Mucosa of stomach (tissue), 1 donor: ENCODE measurements around the gene CLDN7.
"Not testable (repeated sequence)": the region's sequence is repeated elsewhere in the genome, so short reads cannot be mapped to it uniquely, and the experiment has no call there.

Experiments
- H3K27me3 ChIP-seq: one replicate; pipeline ENCODE4 v1.7.0; 2013; ENCODE audit warnings: mild to moderate bottlenecking, low read length; ENCODE audit not compliant: control insufficient read depth, insufficient read depth
- H3K36me3 ChIP-seq: one replicate; pipeline ENCODE4 v1.7.0; 2013; ENCODE audit warnings: low read length; ENCODE audit not compliant: control insufficient read depth, insufficient read depth
- H3K4me1 ChIP-seq: one replicate; pipeline ENCODE4 v1.7.0; 2013; ENCODE audit warnings: mild to moderate bottlenecking, low read length; ENCODE audit not compliant: control insufficient read depth, insufficient read depth
- H3K4me3 ChIP-seq: one replicate; pipeline ENCODE4 v1.7.0; 2013; ENCODE audit warnings: low read length
- H3K9ac ChIP-seq: one replicate; pipeline ENCODE4 v1.7.0; 2013; ENCODE audit warnings: mild to moderate bottlenecking, low read length, moderate library complexity
- H3K9me3 ChIP-seq: one replicate; pipeline ENCODE4 v1.7.0; 2013; ENCODE audit warnings: mild to moderate bottlenecking, low read length, moderate library complexity; ENCODE audit not compliant: control insufficient read depth
- donor health status: Pancreatic carcinoma.

CLDN7 gene

GRCh38 chr17:7248796-7249195 lies 13.5 kb downstream of the CLDN7 start:
- Histone ChIP-seq H3K9me3 (no peaks in the 10 kb centered on the region), H3K4me3 (no peak overlapping the region), H3K4me1 (peaks cover 32% of the 10 kb centered on the region), H3K36me3 (peaks cover 9% of the 10 kb centered on the region), H3K27me3 (no peaks in the 10 kb centered on the region), H3K9ac (no peak overlapping the region)

GRCh38 chr17:7246779-7247178 lies 15.5 kb downstream of the CLDN7 start:
- H3K9ac ChIP-seq, result no peak overlapping the region
- H3K36me3 ChIP-seq, result peaks cover 9% of the 10 kb centered on the region
- no peak overlapping the region for H3K4me3 ChIP-seq
- no peaks in the 10 kb centered on the region for H3K9me3 ChIP-seq
- no peaks in the 10 kb centered on the region for H3K27me3 ChIP-seq
- H3K4me1 ChIP-seq, result peaks cover 21% of the 10 kb centered on the region

- not testable (repeated sequence) for H3K9ac ChIP-seq, H3K36me3 ChIP-seq, H3K27me3 ChIP-seq
These were observed 18.4 kb downstream of the CLDN7 start for GRCh38 chr17:7243838-7244237.

GRCh38 chr17:7243453-7243729 lies 18.9 kb downstream of the CLDN7 start:
- Histone ChIP-seq H3K4me3 (peak overlapping the region; percentile 82), H3K4me1 (peaks cover 19% of the 10 kb centered on the region), H3K9ac (peak overlapping the region; percentile 90), H3K9me3 (no peaks in the 10 kb centered on the region), H3K27me3 (no peaks in the 10 kb centered on the region), H3K36me3 (peaks cover 9% of the 10 kb centered on the region)

More at GRCh38 chr17:7243838-7244237, 18.4 kb downstream of the CLDN7 start:
- H3K4me1 ChIP-seq, result peaks cover 23% of the 10 kb centered on the region
- not testable (repeated sequence) for H3K4me3 ChIP-seq, H3K9me3 ChIP-seq

GRCh38 chr17:7242717-7243452 lies 19.4 kb downstream of the CLDN7 start:
- H3K4me1 ChIP-seq, result peaks cover 19% of the 10 kb centered on the region
- peaks cover 9% of the 10 kb centered on the region for H3K36me3 ChIP-seq
- peak overlapping the region; percentile 90 for H3K9ac ChIP-seq
- H3K4me3 ChIP-seq, result peak overlapping the region; percentile 82
- H3K27me3 ChIP-seq, result no peaks in the 10 kb centered on the region
- H3K9me3 ChIP-seq, result no peaks in the 10 kb centered on the region

GRCh38 chr17:7241783-7242716 lies 20.2 kb downstream of the CLDN7 start, which contains the start of gene GABARAP:
GABARAP (minus strand) TSS chr17:7242449; CDS start chr17:7242330, 119 bp downstream.
- Histone ChIP-seq H3K4me1 (peaks cover 25% of the 10 kb centered on the region), H3K27me3 (no peaks in the 10 kb centered on the region), H3K9ac (peak within 1 kb of the TSS; percentile 90), H3K4me3 (peak within 1 kb of the TSS; percentile 82), H3K36me3 (peaks cover 9% of the 10 kb centered on the region), H3K9me3 (no peaks in the 10 kb centered on the region)

- Histone ChIP-seq H3K27me3 (no peaks in the 10 kb centered on the region), H3K9me3 (no peaks in the 10 kb centered on the region), H3K36me3 (peaks cover 9% of the 10 kb centered on the region), H3K4me1 (peaks cover 27% of the 10 kb centered on the region), H3K9ac (peak overlapping the region; percentile 90), H3K4me3 (peak overlapping the region; percentile 82)
These were observed 21.1 kb downstream of the CLDN7 start for GRCh38 chr17:7241090-7241733.

- H3K9ac ChIP-seq, result no peak overlapping the region
- H3K4me1 ChIP-seq, result peaks cover 32% of the 10 kb centered on the region
- H3K36me3 ChIP-seq, result peaks cover 11% of the 10 kb centered on the region
- no peak overlapping the region for H3K4me3 ChIP-seq
- no peaks in the 10 kb centered on the region for H3K27me3 ChIP-seq
- H3K9me3 ChIP-seq, result no peaks in the 10 kb centered on the region
These were observed 21.9 kb downstream of the CLDN7 start for GRCh38 chr17:7240375-7240774.

- peaks cover 42% of the 10 kb centered on the region for H3K4me1 ChIP-seq
- H3K9ac ChIP-seq, result peak within 1 kb of the TSS; percentile 93
- H3K36me3 ChIP-seq, result peaks cover 10% of the 10 kb centered on the region
- peak within 1 kb of the TSS; percentile 69 for H3K4me3 ChIP-seq
- no peaks in the 10 kb centered on the region for H3K9me3 ChIP-seq
- H3K27me3 ChIP-seq, result no peaks in the 10 kb centered on the region
These were observed 22.9 kb downstream of the CLDN7 start, which contains the start of gene PHF23 for GRCh38 chr17:7239091-7240027. PHF23 (minus strand) TSS chr17:7239457; CDS start chr17:7239279, 178 bp downstream.

- Histone ChIP-seq H3K4me1 (peaks cover 42% of the 10 kb centered on the region), H3K27me3 (no peaks in the 10 kb centered on the region), H3K36me3 (peaks cover 5% of the 10 kb centered on the region)
These were observed 23.7 kb downstream of the CLDN7 start for GRCh38 chr17:7238420-7239090.

More at GRCh38 chr17:7238420-7239090, 23.7 kb downstream of the CLDN7 start:
- Histone ChIP-seq H3K9me3 (no peaks in the 10 kb centered on the region), H3K4me3 (peak overlapping the region; percentile 69), H3K9ac (peak overlapping the region; percentile 93)
